HEK293 (cell line): ENCODE results near the gene DSCAML1.

Experiments
- CTCF ChIA-PET: fragments of 350-600 bp; formaldehyde crosslinking; extraction: SDS; loops from one replicate; lab custom pipeline; 2021; ENCODE audit warnings: antibody characterized with exemption; lab: Yijun Ruan, JAX
- POLR2A ChIA-PET: fragments of 300-600 bp; formaldehyde crosslinking; extraction: SDS; loops from one replicate; lab custom pipeline; 2020; ENCODE audit warnings: antibody characterized with exemption, inconsistent platforms; lab: Yijun Ruan, JAX
- H3K27ac ChIP-seq: fragments of 200-500 bp; sonication (Bioruptor generic); 2 replicates; pipeline ENCODE4 v1.5.1; 2014; ENCODE audit warnings: low read depth, low read length, control low read depth, inconsistent platforms; ENCODE audit errors: extremely low read depth
- H3K36me3 ChIP-seq, 2 experiments: fragments of 200-500 bp in 1 of 2; sonication (Bioruptor generic) in 1 of 2; 1 replicate in 1 of 2; 2 replicates in 1 of 2; pipeline ENCODE4 v1.5.1; 2014 to 2017; ENCODE audit warnings: inconsistent platforms in 2 of 2, low read length in 2 of 2; ENCODE audit not compliant: control insufficient read depth in 2 of 2, insufficient read depth in 1 of 2
- H3K4me1 ChIP-seq: fragments of 200-500 bp; sonication (Bioruptor generic); 2 replicates; pipeline ENCODE4 v1.5.1; 2014; ENCODE audit warnings: mild to moderate bottlenecking, low read length, inconsistent platforms; ENCODE audit not compliant: control insufficient read depth, insufficient read depth
- H3K4me3 ChIP-seq: 2 replicates; pipeline ENCODE4 v1.5.1; 2011; ENCODE audit warnings: low read depth, mild to moderate bottlenecking, control low read depth, low read length, moderate library complexity
- H3K9me3 ChIP-seq: fragments of 200-500 bp; sonication (Bioruptor generic); 2 replicates; pipeline ENCODE4 v1.5.1; 2014; ENCODE audit warnings: low read depth, low read length, inconsistent platforms; ENCODE audit not compliant: control insufficient read depth, insufficient read depth
- GLI2 ChIP-seq: fragments of 450-650 bp; formaldehyde crosslinking; IDR thresholded peaks from 2 replicates; pipeline ENCODE4; 2017; ENCODE audit warnings: missing biosample characterization, missing genetic modification characterization, low read depth, borderline replicate concordance
- GLI4 ChIP-seq: fragments of 450-650 bp; formaldehyde crosslinking; IDR thresholded peaks from 2 replicates; pipeline ENCODE4 v1.5.1; 2016; ENCODE audit warnings: missing biosample characterization, missing genetic modification characterization
- GLIS1 ChIP-seq: fragments of 450-650 bp; formaldehyde crosslinking; IDR thresholded peaks from 2 replicates; pipeline ENCODE4 v1.5.1; 2016; ENCODE audit warnings: missing biosample characterization, missing genetic modification characterization
- HOXC10 ChIP-seq: sonication (generic); formaldehyde crosslinking; IDR thresholded peaks from 2 replicates; pipeline ENCODE4 v1.8.1; 2023; ENCODE audit warnings: mild to moderate bottlenecking, missing genetic modification reagents
- PRDM6 ChIP-seq: fragments of 450-650 bp; formaldehyde crosslinking; IDR thresholded peaks from 2 replicates; pipeline ENCODE4 v1.5.1; 2017; ENCODE audit warnings: missing biosample characterization, missing genetic modification characterization
- ZBTB20 ChIP-seq: fragments of 450-650 bp; formaldehyde crosslinking; IDR thresholded peaks from 2 replicates; pipeline ENCODE4 v1.5.1; 2016; ENCODE audit warnings: missing biosample characterization, missing genetic modification characterization
- ZFP69B ChIP-seq: fragments of 450-650 bp; formaldehyde crosslinking; IDR thresholded peaks from 2 replicates; pipeline ENCODE4 v1.5.1; 2016; ENCODE audit warnings: missing biosample characterization, missing genetic modification characterization
- ZNF157 ChIP-seq: fragments of 450-650 bp; formaldehyde crosslinking; IDR thresholded peaks from 2 replicates; pipeline ENCODE4 v1.5.1; 2016; ENCODE audit warnings: missing biosample characterization, missing genetic modification characterization
- ZNF169 ChIP-seq: fragments of 450-650 bp; formaldehyde crosslinking; IDR thresholded peaks from 2 replicates; pipeline ENCODE4 v1.5.1; 2016; ENCODE audit warnings: missing biosample characterization, missing genetic modification characterization
- ZNF174 ChIP-seq: fragments of 450-650 bp; formaldehyde crosslinking; IDR thresholded peaks from 2 replicates; pipeline ENCODE4 v1.5.0; 2017; ENCODE audit warnings: missing biosample characterization, mild to moderate bottlenecking, missing genetic modification characterization
- ZNF214 ChIP-seq: fragments of 450-650 bp; formaldehyde crosslinking; IDR thresholded peaks from 2 replicates; pipeline ENCODE4 v1.5.1; 2017; ENCODE audit warnings: missing biosample characterization, mild to moderate bottlenecking, missing genetic modification characterization, borderline replicate concordance
- ZNF274 ChIP-seq, 2 experiments: fragments of 200-500 bp in 1 of 2; fragments of 450-650 bp in 1 of 2; sonication (Bioruptor generic) in 1 of 2; formaldehyde crosslinking in 1 of 2; IDR thresholded peaks; 2 replicates each; pipeline versions ENCODE4 v1.5.1 to v1.6.1; 2014 to 2016; ENCODE audit warnings: borderline replicate concordance in 1 of 2, inconsistent platforms in 1 of 2, low read length in 1 of 2, missing biosample characterization in 1 of 2, missing genetic modification characterization in 1 of 2
- ZNF513 ChIP-seq: fragments of 450-650 bp; IDR thresholded peaks from 2 replicates; pipeline ENCODE4 v1.5.1; 2018; ENCODE audit warnings: missing biosample characterization, missing genetic modification characterization
- ZNF529 ChIP-seq: fragments of 450-650 bp; formaldehyde crosslinking; IDR thresholded peaks from 2 replicates; pipeline ENCODE4 v1.5.1; 2017; ENCODE audit warnings: missing genetic modification characterization, missing biosample characterization; ENCODE audit not compliant: insufficient replicate concordance
- ZNF560 ChIP-seq: fragments of 450-650 bp; formaldehyde crosslinking; IDR thresholded peaks from 2 replicates; pipeline ENCODE4 v1.5.1; 2017; ENCODE audit warnings: missing biosample characterization, missing genetic modification characterization, borderline replicate concordance
- ZNF704 ChIP-seq: fragments of 450-650 bp; formaldehyde crosslinking; IDR thresholded peaks from 2 replicates; pipeline ENCODE4 v1.5.1; 2016; ENCODE audit warnings: missing biosample characterization, missing genetic modification characterization
- ZNF785 ChIP-seq: fragments of 450-650 bp; formaldehyde crosslinking; IDR thresholded peaks from 2 replicates; pipeline ENCODE4 v1.5.1; 2016; ENCODE audit warnings: missing biosample characterization, missing genetic modification characterization
- ZXDB ChIP-seq: fragments of 450-650 bp; formaldehyde crosslinking; IDR thresholded peaks from 2 replicates; pipeline ENCODE4 v1.5.1; 2016; ENCODE audit warnings: missing biosample characterization, missing genetic modification characterization

The DSCAML1 gene

GRCh38 chr11:117439256-117439655, 357.8 kb downstream of the DSCAML1 start:
- no peaks in the 10 kb centered on the region for H3K4me1 ChIP-seq
- H3K27ac ChIP-seq, result no peak overlapping the region
- TF ChIP-seq ZNF785 (tag by site-specific recombination) (no peak), GLIS1 (tag by site-specific recombination) (peak; percentile 60; the same call in 1 of the 2 replicates)
- no peaks in the 10 kb centered on the region for H3K36me3 ChIP-seq
- ChIA-PET CTCF (interaction anchor here (1.5 kb wide), 1 partner anchor 370 kb away, joined by 5 read pairs; no protein-coding TSS in a partner anchor), POLR2A (no interaction called here)
- H3K9me3 ChIP-seq, result no peaks in the 10 kb centered on the region
- H3K4me3 ChIP-seq, result no peak overlapping the region

- Histone ChIP-seq H3K4me3 (no peak overlapping the region), H3K9me3 (no peaks in the 10 kb centered on the region)
- TF ChIP-seq ZNF513 (tag by site-specific recombination) (no peak), ZNF214 (no peak), PRDM6 (tag by site-specific recombination) (no peak), HOXC10 (CRISPR knock-in tag) (no peak), ZNF157 (tag by site-specific recombination) (no peak), ZNF169 (tag by site-specific recombination) (no peak), ZNF274 (IDR thresholded peaks at IDR 0.05; ENCODE audit: low read length) (no peak), ZNF274 (tag by site-specific recombination; IDR thresholded peaks at IDR 0.05; ENCODE audit: borderline replicate concordance) (no peak), ZNF704 (tag by site-specific recombination) (no peak), ZFP69B (no peak), GLI2 (tag by site-specific recombination) (no peak), ZNF529 (tag by site-specific recombination) (no peak), ZBTB20 (tag by site-specific recombination) (no peak), ZNF174 (tag by site-specific recombination) (no peak), ZNF560 (tag by site-specific recombination) (no peak), GLI4 (tag by site-specific recombination) (no peak), ZXDB (tag by site-specific recombination) (no peak)
- TF ChIP-seq, all 188 proteins: peak for 0
- no peaks in the 10 kb centered on the region for H3K4me1 ChIP-seq
- ChIA-PET CTCF (interaction anchor here (1.9 kb wide), 1 partner anchor 13 kb away, joined by 9 read pairs; no protein-coding TSS in a partner anchor), POLR2A (no interaction called here)
- H3K27ac ChIP-seq, result no peak overlapping the region
- no peaks in the 10 kb centered on the region for H3K36me3 ChIP-seq
These were observed 358.5 kb downstream of the DSCAML1 start for GRCh38 chr11:117438371-117439000.
